ENCODE results near the gene HES4. TPM values are rescaled to one million over a fixed set of nuclear protein-coding genes. Genes with fewer than 3 reads are reported as not detected.

Gene HES4
- total and polyA plus RNA-seq, 7 experiments from 2014 or later, result 0.22 to 35.0 (median 1.8) TPM; not detected in 2

GRCh38 chr1:1004780-1005697 lies 5.1 kb upstream of the HES4 start:
- Mint-ChIP-seq H3K27me3 (peaks cover 10 to 46% (median 23%) of the 10 kb centered on the region in 5 donors), H3K36me3 (peaks cover 0 to 4% (median 0%) of the 10 kb centered on the region in 5 donors), H3K4me3 (peak overlapping the region in 5 of 10 donors; percentile 3 to 56 (median 45)), H3K27ac (peak overlapping the region in 3 of 9 donors; percentile 28 to 55 (median 35)), H3K9me3 (peaks cover 0 to 1% (median 0%) of the 10 kb centered on the region in 11 donors), H3K4me1 (peaks cover 3 to 19% (median 13%) of the 10 kb centered on the region in 7 donors)
- DNase-seq (no peak), ATAC-seq (no peak)
- Histone ChIP-seq H3K27me3 (ENCODE audit: control insufficient read depth in 2 of 2, insufficient read depth in 2 of 2, low read length in 2 of 2) (peaks cover 9 to 20% of the 10 kb centered on the region in 2 donors), H3K4me3 (ENCODE audit: low read length) (no peak overlapping the region), H3K36me3 (ENCODE audit: control insufficient read depth in 2 of 3, insufficient read depth in 3 of 3, low read length in 3 of 3) (no peaks in the 10 kb centered on the region), H3K27ac (ENCODE audit: low read depth, low read length) (no peak overlapping the region), H3K4me1 (ENCODE audit: control insufficient read depth in 2 of 2, insufficient read depth in 2 of 2, low read length in 2 of 2) (peaks cover 12 to 15% of the 10 kb centered on the region in 2 donors), H3K9me3 (ENCODE audit: control insufficient read depth in 2 of 3, low read length in 3 of 3) (no peaks in the 10 kb centered on the region)
- ChIA-PET CTCF (no interaction called here), POLR2A (no interaction called here)
- intact Hi-C loops (cut with micrococcal nuclease), result no loop called here

GRCh38 chr1:1004420-1004779 lies 4.5 kb upstream of the HES4 start:
- Mint-ChIP-seq H3K9me3 (peaks cover 0 to 1% (median 0%) of the 10 kb centered on the region in 11 donors), H3K27me3 (peaks cover 10 to 46% (median 23%) of the 10 kb centered on the region in 5 donors), H3K36me3 (peaks cover 0 to 4% (median 0%) of the 10 kb centered on the region in 5 donors), H3K4me1 (peaks cover 3 to 19% (median 13%) of the 10 kb centered on the region in 7 donors), H3K4me3 (peak overlapping the region in 2 of 10 donors; percentile 45 to 53), H3K27ac (no peak overlapping the region)
- H3K4me1 ChIP-seq (ENCODE audit: control insufficient read depth in 2 of 2, insufficient read depth in 2 of 2, low read length in 2 of 2), result peaks cover 12 to 17% of the 10 kb centered on the region in 2 donors
- no peak for DNase-seq
- peaks cover 9 to 20% of the 10 kb centered on the region in 2 donors for H3K27me3 ChIP-seq (ENCODE audit: control insufficient read depth in 2 of 2, insufficient read depth in 2 of 2, low read length in 2 of 2)
- no peak for ATAC-seq
- no peaks in the 10 kb centered on the region for H3K36me3 ChIP-seq (ENCODE audit: control insufficient read depth in 2 of 3, insufficient read depth in 3 of 3, low read length in 3 of 3)
- H3K9me3 ChIP-seq (ENCODE audit: control insufficient read depth in 2 of 3, low read length in 3 of 3), result no peaks in the 10 kb centered on the region
- intact Hi-C loops (cut with micrococcal nuclease), result no loop called here
- POLR2A ChIA-PET, result no interaction called here
- CTCF ChIA-PET, result no interaction called here
- H3K27ac ChIP-seq (ENCODE audit: low read depth, low read length), result no peak overlapping the region
- no peak overlapping the region for H3K4me3 ChIP-seq (ENCODE audit: low read length)

- peak overlapping the region in 1 of 10 donors; percentile 38 for H3K4me3 Mint-ChIP-seq
- H3K27ac Mint-ChIP-seq, result no peak overlapping the region
- H3K27me3 ChIP-seq (ENCODE audit: control insufficient read depth in 2 of 2, insufficient read depth in 2 of 2, low read length in 2 of 2), result peaks cover 9 to 20% of the 10 kb centered on the region in 2 donors
- H3K36me3 ChIP-seq (ENCODE audit: control insufficient read depth in 2 of 3, insufficient read depth in 3 of 3, low read length in 3 of 3), result no peaks in the 10 kb centered on the region
- ChIA-PET CTCF (interaction anchor here (0.7 kb wide), 1 partner anchor 10 kb away, joined by 4 read pairs; the partner anchor contains the start of gene ISG15), POLR2A (no interaction called here)
- ATAC-seq (no peak), DNase-seq (peak in 1 of 9 donors; percentile 5)
- H3K4me1 Mint-ChIP-seq, result peaks cover 3 to 19% (median 12%) of the 10 kb centered on the region in 7 donors
- peaks cover 10 to 44% (median 23%) of the 10 kb centered on the region in 5 donors for H3K27me3 Mint-ChIP-seq
- intact Hi-C loops (cut with micrococcal nuclease), result no loop called here
- H3K4me1 ChIP-seq (ENCODE audit: control insufficient read depth in 2 of 2, insufficient read depth in 2 of 2, low read length in 2 of 2), result peaks cover 12 to 18% of the 10 kb centered on the region in 2 donors
- no peaks in the 10 kb centered on the region for H3K9me3 ChIP-seq (ENCODE audit: control insufficient read depth in 2 of 3, low read length in 3 of 3)
- no peak overlapping the region for H3K27ac ChIP-seq (ENCODE audit: low read depth, low read length)
- no peak overlapping the region for H3K4me3 ChIP-seq (ENCODE audit: low read length)
- H3K9me3 Mint-ChIP-seq, result peaks cover 0 to 1% (median 0%) of the 10 kb centered on the region in 11 donors
- H3K36me3 Mint-ChIP-seq, result peaks cover 0 to 4% (median 0%) of the 10 kb centered on the region in 5 donors
Measured at GRCh38 chr1:1003618-1004419, 3.9 kb upstream of the HES4 start.

- H3K4me3 ChIP-seq (ENCODE audit: low read length), result peak overlapping the region; percentile 42
- peaks cover 9 to 20% of the 10 kb centered on the region in 2 donors for H3K27me3 ChIP-seq (ENCODE audit: control insufficient read depth in 2 of 2, insufficient read depth in 2 of 2, low read length in 2 of 2)
- H3K27ac ChIP-seq (ENCODE audit: low read depth, low read length), result peak overlapping the region; percentile 20
- intact Hi-C loops (cut with micrococcal nuclease), result loop anchor here in 1 of 2 donors (1.0 kb wide), 3 partner anchors 17 to 115 kb away; partner anchors contain the start of gene C1orf159
- CTCF ChIA-PET, result interaction anchor here (0.9 to 2.3 kb wide), 3 partner anchors 12 to 17 kb away, joined by 3 to 15 read pairs (median 3); partner anchors contain the start of gene ISG15
- Mint-ChIP-seq H3K36me3 (peaks cover 0 to 4% (median 0%) of the 10 kb centered on the region in 5 donors), H3K4me3 (peak overlapping the region; percentile 64 to 87 (median 80)), H3K4me1 (peaks cover 3 to 25% (median 13%) of the 10 kb centered on the region in 7 donors), H3K9me3 (peaks cover 0 to 1% (median 0%) of the 10 kb centered on the region in 11 donors), H3K27ac (peak overlapping the region in 7 of 9 donors; percentile 46 to 96 (median 90)), H3K27me3 (peaks cover 10 to 50% (median 22%) of the 10 kb centered on the region in 5 donors)
- no peaks in the 10 kb centered on the region for H3K36me3 ChIP-seq (ENCODE audit: control insufficient read depth in 2 of 3, insufficient read depth in 3 of 3, low read length in 3 of 3)
- ATAC-seq (no peak), DNase-seq (peak in 3 of 9 donors; percentile 13 to 37 (median 32))
- POLR2A ChIA-PET, result interaction anchor here (2.6 kb wide), 1 partner anchor 12 kb away, joined by 10 read pairs; the partner anchor contains the start of gene ISG15
- H3K4me1 ChIP-seq (ENCODE audit: control insufficient read depth in 2 of 2, insufficient read depth in 2 of 2, low read length in 2 of 2), result peaks cover 12 to 18% of the 10 kb centered on the region in 2 donors
- H3K9me3 ChIP-seq (ENCODE audit: control insufficient read depth in 2 of 3, low read length in 3 of 3), result no peaks in the 10 kb centered on the region
Measured at GRCh38 chr1:1001057-1001783, 1.3 kb upstream of the HES4 start.

- Mint-ChIP-seq H3K4me1 (peaks cover 8 to 31% (median 16%) of the 10 kb centered on the region in 7 donors), H3K9me3 (peaks cover 0 to 1% (median 0%) of the 10 kb centered on the region in 11 donors), H3K27ac (peak overlapping the region in 7 of 9 donors; percentile 46 to 96 (median 90)), H3K4me3 (peak overlapping the region; percentile 64 to 87 (median 80)), H3K27me3 (peaks cover 13 to 55% (median 22%) of the 10 kb centered on the region in 5 donors), H3K36me3 (peaks cover 0 to 4% (median 0%) of the 10 kb centered on the region in 5 donors)
- peak overlapping the region; percentile 42 for H3K4me3 ChIP-seq (ENCODE audit: low read length)
- ChIA-PET POLR2A (interaction anchor here (0.6 to 2.6 kb wide), 2 partner anchors 13 to 39 kb away, joined by 3 to 10 read pairs; partner anchors contain the start of gene ISG15), CTCF (interaction anchor here (0.9 to 2.3 kb wide), 3 partner anchors 13 to 19 kb away, joined by 3 to 15 read pairs (median 3); partner anchors contain the start of genes AGRN and ISG15)
- H3K9me3 ChIP-seq (ENCODE audit: control insufficient read depth in 2 of 3, low read length in 3 of 3), result no peaks in the 10 kb centered on the region
- DNase-seq, result peak; percentile 62 to 78 (median 73)
- ATAC-seq, result peak; percentile 58
- H3K27ac ChIP-seq (ENCODE audit: low read depth, low read length), result peak overlapping the region; percentile 64
- H3K4me1 ChIP-seq (ENCODE audit: control insufficient read depth in 2 of 2, insufficient read depth in 2 of 2, low read length in 2 of 2), result peaks cover 12 to 18% of the 10 kb centered on the region in 2 donors
- H3K27me3 ChIP-seq (ENCODE audit: control insufficient read depth in 2 of 2, insufficient read depth in 2 of 2, low read length in 2 of 2), result peaks cover 8 to 20% of the 10 kb centered on the region in 2 donors
- no peaks in the 10 kb centered on the region for H3K36me3 ChIP-seq (ENCODE audit: control insufficient read depth in 2 of 3, insufficient read depth in 3 of 3, low read length in 3 of 3)
- intact Hi-C loops (cut with micrococcal nuclease), result loop anchor here (1.0 kb wide), 5 partner anchors 13 to 116 kb away; partner anchors contain the start of genes C1orf159 (in 1 of the 2) and ISG15 (in 1 of the 2)
Measured at GRCh38 chr1:1000357-1001056, 610 bp upstream of the HES4 start.

All from naive thymus-derived CD4-positive, alpha-beta T cell (primary cell).